Stimulated activated CD8-positive, alpha-beta memory T cell treated with anti-CD3 and anti-CD28 coated beads, Interleukin-15, amount 100 ng/mL, for 4 hours (primary cell): Measurements from ENCODE around the gene GP9.
A peak's percentile ranks its signal among the peaks of the same experiment; 100 is the strongest.

Experiments
- DNase-seq, 2 donors: peaks; one replicate each; pipeline ENCODE4 v3.0.0-alpha.2; 2020; ENCODE audit warnings: low read depth in 2 of 2

Gene GP9

DNA sequence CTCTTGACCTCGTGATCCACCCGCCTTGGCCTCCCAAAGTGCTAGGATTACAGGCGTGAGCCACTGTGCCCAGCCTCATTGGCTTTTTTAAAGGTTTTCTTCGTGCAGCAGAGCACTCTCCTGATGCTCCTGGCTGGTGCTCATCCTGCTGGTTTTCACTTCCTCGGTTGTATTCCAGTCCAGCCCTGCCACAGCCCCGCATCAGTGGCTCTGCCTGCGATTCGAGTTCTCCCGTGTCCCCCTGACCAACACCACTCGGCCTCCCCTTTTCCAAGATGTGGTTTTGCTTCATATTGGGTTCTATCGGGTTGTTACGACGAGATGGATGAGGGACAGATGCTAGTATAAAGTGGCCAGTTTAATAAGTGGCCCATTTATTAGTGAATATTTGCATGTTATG is 31.7 kb upstream of the GP9 start:
- DNase-seq: no peak

GRCh38 chr3:129030611-129031010 is 30.0 kb upstream of the GP9 start:
- no peak for DNase-seq

DNA sequence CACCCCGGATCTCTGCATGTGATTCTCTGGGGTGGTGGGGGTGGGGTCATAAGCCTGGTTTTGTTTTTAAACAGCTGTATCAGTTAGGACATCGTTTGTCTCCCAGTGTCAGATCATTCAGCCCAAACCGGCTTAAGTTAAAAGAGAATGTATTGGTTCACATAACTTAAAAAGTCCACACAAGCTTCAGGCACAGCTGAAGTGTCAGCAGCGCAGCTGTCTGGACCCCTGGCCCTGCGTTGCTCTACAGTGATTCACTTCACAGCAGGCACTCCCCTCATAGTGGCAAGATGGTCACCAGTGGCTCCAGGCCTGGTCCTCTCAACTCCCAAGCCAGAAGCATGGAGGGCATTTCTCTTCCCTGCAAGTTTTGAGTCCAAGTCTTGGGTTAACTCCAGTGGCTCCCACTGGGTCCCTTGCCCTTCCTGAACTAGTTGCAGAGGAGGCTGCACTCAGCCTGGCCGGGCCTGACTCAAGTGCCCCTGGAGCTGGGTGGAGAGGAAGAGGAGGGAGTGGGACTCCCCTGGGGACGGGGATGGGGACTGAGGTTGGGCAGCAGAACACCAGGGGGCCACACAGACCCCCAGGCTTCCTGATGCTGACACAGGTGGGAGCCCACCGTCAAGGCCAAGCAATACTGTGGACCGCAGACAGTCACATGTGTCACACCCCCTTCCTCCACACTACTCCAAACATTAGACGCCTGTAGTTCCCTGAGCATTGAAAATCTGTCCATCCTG is 28.9 kb upstream of the GP9 start:
- no peak for DNase-seq

DNA sequence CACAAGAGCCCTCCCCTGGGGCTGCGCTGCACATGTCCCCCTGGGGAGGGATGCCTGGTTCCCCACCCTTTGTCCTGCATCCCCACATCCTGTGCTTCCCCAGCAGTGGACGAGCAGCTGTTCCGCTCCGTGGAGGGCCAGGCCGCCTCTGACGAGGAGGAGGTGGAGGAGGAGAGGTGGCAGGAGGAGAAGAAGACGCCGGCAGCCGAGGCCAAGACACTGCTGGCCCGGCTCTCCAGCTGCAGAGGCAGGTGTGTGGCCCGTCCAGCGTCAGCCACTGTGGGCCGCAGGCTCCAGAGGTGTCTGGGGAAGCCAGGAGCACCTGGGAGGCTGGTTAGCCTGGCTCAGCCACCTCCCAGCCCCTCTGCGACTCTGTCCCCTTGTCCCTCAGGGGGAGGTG is 27.9 kb upstream of the GP9 start:
- DNase-seq: no peak

DNA sequence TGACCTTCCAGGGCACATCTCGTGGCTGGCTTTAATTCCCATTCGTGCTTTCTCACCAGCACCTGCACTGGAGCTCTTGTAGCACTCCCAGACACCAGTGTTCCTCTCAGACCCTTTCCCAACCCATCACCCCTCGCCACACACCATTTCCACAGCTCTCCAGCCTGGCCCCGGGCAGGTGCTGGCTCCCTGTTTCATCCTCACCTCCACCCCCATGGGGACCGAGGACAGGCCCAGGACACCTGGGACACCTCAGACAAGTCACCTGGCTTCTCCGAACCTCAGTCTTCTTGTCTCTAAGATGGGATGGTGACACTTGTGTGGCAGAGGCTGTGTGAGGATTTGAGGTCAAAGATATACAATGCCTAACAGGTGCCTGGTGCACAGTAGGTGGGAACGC is 27.4 kb upstream of the GP9 start:
- DNase-seq: no peak

GRCh38 chr3:129033633-129034321 is 26.8 kb upstream of the GP9 start:
- DNase-seq: no peak

DNA sequence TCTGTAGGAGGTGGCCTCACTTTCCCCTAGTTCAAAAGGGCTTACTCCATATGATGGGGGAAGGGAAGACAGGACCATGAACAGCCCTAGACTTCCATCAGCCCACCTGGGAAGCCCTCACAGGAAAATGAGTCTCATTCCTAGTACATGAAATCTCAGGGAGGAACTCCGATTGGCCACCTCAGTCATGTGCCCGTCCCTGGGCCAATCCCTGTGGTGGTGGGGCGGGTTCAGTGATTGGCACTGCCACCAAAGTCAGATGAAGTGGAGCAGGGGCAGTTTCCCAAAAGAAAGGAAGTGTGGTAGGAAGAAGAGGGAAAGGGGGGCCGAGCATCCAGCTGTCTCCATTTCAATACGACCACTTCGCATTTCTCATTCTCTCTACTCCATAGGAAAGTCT is 25.9 kb upstream of the GP9 start:
- DNase-seq: no peak

DNA sequence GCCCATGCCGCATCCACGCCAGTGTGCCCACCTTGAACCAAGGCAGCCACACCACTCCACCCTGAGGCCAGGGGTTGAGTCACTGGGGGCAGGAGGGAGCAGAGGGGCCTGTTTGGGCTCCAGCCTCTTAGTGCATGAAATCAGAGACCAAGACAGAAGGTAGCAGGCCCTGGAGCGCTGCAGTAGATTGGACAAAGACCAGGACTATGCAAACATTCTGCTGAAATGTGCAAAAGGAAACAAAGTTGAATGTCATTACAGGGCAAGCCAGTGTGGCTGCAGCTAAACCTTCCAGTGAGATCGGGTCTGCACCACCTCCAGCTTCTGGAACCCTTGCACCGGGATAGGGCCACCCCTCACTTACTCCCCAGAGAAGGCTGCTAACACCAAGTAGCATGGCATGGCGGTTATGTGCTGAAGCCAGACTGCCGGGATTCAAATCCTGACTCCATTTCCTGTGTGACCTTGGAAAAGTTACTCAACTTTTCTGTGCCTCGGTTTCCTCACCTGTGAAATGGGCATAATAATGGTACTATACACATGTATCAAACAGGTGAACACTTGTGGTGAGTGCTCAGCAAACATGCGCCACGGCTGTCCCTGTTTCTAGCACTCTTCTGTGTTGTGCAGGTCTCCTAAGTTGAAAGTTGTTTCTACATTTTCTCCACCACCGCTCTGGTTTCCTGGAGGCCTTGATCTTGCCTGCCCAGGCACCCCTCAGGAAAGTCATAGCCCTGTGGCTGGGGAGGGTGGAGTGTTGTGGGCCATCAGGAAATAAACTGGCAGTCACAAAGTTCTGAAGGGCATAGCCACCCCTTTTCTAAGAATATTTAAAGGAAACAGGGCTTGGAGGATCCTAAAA is 25.0 kb upstream of the GP9 start:
- no peak for DNase-seq

GRCh38 chr3:129036222-129037092 is 24.1 kb upstream of the GP9 start:
- DNase-seq: no peak

DNA sequence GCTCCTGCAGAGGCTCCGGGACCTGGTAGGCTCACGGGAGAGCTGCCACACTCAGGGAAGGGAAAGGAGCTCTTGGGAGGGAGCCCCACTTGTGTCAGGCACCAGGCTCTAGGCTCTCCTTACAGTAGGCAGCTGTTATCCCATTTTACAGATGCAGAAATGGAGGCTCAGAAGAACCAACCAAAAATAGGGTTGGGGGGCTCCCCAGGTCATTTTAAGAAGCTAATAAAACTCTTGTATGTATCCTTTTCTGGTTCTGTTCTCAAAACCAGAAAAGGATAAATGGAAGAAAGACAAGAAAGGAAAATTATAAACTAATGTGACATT is 23.5 kb upstream of the GP9 start:
- DNase-seq: no peak

- DNase-seq: no peak
Observed at GRCh38 chr3:129038121-129038855, 22.3 kb upstream of the GP9 start.

DNA sequence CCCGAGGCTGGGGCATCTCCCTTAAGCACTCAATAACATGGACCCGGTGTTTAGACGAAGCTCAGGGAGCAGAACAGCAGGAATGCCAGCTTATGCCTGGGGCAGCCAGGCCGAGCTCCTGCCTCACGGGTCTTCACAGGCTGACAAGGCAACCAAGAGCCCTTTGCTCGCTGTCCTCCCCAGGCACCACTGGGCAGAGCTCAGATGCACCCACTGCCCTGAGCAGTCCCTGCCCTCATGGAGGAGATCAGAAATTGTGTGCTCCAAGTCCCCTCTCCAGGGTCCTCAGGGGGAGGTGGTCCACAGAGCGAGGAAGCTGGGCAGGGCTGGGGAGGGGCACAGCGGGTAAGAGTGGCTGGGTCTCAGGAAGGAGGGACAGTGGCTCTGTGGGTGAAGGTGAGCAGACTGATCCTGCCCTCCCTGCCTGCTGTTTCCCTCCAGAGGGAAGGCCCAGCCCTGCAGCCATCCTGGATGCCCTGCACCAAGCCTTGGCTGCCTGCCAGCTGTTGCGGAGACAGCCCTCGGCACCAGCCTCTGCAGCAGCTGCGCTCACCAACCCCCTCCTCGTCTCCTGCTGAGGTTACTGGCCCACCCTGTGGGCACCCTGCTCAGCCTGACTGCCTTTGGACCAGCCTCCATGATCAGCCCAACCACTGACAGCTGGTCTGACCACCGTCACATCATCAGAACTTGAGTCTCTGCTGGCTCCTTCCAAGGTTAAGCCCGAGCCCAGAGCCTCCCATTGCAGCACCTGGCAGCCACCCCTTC is 21.1 kb upstream of the GP9 start:
- DNase-seq: no peak

DNA sequence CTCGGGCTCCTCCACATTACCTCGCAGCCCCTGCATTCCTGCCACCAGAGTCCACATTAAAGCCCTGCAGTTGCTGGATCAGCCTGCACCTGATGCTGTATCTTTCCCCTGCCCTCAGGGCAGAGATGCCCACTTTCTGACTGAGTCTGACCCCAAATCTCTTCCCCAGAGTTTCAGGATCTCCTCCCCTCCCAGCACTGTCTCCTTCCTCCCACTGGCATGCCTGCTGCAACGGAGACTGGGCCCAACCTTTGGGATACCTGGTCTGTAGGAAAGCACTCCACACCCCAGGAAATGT is 20.6 kb upstream of the GP9 start:
- DNase-seq: no peak

- no peak for DNase-seq
Observed at GRCh38 chr3:129040579-129041300, 19.8 kb upstream of the GP9 start.

- DNase-seq: peak in 1 of 2 donors; percentile 23
Observed at GRCh38 chr3:129045675-129046036, 14.9 kb upstream of the GP9 start.

DNA sequence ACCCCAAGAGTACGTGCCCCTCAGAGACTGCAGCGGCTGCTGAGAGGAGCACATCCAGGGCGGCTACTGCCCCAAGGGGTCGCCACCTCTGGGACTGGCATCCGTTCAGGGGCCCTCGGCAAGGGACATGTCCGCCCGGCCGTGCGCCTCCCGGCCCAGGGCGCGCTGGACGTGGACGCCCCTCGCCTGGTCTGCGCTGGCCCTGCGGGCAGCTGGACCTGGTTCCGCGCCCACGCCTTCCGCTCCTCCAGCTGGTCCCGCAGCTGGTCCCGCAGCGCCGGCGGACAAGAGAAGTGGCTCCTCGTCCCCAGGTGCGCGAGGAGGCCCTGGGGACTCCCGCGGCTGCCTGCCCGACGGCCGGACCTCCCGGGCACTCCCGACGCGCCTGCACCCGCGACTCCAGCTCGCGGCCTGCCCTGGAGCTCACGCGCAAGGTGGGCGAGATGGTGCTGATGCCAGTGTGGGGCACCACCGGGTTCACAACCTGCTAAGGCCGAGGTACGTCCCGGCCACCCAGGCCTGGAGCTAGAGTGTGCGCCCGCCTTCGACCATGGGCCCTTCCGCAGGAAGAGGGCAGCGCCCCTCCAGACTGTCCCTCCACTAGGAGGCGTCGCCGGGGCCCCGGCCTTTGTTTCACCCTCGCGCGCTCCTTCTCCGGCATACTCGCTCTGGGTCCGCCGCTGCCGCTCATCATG is 14.4 kb upstream of the GP9 start:
- DNase-seq: peak in 1 of 2 donors; percentile 12

GRCh38 chr3:129046732-129047552 is 13.6 kb upstream of the GP9 start:
- DNase-seq: no peak

- no peak for DNase-seq
Observed at GRCh38 chr3:129047553-129047839, 13.1 kb upstream of the GP9 start.
